GM19238 (cell line): ENCODE results near the gene MRGPRF.

ENCODE experiments used
- DNase-seq: peaks from one replicate; pipeline ENCODE4 v3.0.0; 2011; ENCODE audit warnings: low spot score; ENCODE audit not compliant: insufficient read length

The MRGPRF gene, protein sequence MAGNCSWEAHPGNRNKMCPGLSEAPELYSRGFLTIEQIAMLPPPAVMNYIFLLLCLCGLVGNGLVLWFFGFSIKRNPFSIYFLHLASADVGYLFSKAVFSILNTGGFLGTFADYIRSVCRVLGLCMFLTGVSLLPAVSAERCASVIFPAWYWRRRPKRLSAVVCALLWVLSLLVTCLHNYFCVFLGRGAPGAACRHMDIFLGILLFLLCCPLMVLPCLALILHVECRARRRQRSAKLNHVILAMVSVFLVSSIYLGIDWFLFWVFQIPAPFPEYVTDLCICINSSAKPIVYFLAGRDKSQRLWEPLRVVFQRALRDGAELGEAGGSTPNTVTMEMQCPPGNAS

DNA sequence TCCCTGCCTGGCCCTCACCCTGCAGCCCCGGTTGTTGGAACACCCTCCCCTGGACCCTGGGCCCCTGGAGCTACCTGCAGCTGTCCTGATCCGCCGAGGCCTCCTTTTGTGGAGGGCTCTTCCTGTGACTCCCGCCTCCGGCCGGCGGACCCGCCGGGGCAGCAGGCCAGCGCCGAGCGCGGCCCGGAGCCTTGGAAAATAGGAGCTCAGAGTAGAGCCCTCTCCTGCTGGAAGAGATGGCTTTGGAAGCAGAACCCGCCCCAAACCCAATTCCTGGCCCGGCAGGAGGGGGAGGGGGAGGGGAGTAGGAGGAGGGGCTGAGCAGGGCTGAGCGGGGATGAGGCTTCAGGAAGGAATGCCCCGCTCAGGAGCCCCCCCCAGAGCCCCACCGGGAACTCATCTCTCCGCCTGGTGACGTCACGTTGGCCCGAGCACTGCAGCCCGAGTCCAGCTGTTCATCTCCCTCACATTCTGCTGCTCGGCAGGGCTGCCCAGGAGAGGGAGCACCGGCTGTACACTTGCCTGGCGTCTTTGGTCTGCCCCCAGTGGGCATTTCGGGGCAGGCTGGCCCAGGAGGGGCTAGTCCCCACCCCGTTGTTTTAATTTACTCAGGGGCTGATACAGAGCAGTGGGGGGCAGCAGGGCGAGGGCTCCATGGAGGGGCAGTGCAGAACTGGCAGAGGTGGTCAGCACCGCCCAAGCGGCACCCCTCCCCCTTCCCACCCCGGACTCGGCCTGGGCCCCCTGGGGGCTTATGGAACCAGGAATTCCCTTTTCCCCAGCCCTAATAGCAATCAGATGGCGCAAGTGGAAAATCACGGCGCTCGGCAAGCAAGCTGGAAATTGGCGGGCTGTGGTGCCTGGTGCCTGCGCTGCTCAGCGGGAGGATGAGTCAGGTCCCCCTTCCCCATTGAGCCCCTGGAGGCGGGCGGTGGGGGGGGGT is at the start of gene MRGPRF:
MRGPRF (minus strand) TSS at position 238 of the 943 bp plus-strand sequence. CDS start 3,345 bp downstream, outside the sequence.
- no peak for DNase-seq

DNA sequence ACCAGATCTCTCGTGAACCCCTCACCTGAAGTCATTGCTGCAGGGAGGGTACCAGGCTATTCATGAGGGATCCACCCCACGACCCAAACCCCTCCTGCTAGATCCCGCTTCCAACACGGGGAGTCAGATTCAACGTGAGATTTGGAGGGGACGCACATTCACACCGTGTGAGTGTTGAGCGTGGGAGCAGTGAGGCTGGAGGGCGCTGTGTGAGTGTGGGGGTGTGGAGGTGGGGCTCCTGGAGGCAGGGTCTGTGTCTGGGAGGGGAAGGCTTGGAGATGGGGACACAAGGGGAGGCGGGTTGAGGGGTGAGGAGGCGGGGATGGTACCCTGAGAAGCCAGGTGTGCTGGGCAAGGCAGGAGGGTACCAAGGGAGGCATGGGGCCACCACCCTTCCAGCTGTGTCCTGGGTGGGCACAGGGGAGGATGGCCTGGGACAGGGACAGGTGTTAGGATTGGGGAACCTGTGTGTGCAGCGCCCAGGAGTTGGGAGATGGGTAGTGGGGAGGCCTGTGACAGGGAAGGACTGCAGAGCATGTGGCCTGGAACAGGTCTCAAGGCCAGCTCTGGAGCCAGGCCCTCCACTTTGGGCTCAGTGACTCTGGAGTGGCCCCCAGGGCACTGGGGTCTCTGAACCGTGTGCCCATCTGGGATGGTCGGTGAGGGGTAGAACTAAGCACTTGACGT is 49.3 kb upstream of the MRGPRF start:
- DNase-seq: no peak

DNA sequence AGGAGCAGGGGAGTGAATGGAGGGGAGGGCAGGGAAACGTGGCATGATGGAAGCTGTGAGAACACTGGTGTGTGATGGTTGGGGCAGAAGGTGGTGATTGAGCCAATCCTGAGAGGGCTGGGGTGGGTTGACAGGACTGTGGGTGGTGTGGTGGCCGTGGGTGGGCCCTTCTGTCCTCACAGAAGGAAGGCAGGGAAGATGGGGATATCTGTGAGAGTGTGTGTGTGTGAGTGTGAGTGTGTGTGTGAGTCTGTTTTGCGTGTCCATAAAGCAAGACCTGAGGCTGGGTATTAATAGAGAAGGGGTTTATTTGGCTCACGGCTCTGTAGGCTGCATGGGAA is 48.6 kb upstream of the MRGPRF start:
- no peak for DNase-seq

DNA sequence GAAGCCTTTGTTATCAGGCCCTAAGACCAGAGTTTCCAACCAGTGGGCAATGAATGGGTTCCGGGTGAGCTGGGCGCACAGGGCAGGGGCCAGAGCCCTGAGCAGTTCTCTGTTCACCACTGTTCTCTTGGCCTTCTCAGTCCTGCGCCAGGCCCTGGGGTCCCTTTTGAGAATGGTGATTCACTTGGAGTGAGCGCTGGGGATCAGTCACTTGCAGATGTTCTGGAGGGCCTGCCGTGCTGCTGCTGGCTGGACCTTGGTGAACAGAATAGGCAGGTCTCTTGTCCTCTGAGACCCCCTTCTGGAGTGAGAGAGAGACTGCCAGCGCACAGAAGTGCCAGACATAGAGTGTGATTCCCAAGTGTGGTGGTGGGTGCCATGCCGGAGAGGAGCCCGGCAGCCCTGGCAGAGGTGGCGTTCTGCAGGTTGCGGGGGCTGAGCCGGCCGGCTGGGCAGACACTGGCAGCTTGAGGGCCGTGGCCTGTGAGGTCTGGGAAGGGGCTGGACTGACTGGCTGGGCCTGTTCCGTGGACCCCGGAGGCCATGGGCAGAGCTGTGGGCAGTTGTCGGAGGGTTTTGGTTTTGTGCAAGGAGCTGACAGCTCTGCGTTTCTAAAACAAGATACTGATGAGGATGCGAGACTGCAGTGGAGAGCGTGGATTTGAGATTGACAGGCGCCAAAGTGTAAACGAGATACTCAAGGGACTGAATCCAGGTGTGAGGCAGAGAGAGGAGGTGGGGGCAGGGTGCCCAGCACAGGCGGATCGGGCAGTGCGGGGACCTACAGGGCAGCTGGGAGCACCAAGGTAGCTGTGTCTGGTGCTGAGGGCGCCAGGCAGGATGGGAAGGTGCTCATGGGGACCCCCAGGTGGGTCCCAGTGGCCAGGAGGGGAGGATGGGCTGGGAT is 48.0 kb upstream of the MRGPRF start:
- DNase-seq: no peak

DNA sequence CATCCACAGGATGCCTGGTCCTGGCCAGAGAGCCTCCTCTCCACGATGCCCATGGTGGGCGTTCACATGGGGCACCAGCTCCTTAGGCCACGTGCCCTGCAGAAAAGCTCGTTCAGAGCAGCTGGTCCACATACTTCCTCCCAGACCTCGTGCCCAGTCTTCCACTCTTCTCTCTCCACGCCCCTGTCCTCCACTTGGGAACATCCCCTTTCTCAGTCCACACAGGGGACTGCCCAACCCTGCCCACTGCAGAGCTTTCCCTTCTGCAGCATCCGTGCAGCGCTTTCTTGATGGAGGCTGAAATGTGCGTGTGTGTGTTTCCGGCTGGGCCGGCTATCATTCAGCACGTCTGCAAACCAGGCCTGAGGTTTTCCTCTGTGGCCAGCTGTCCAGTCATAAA is 46.9 kb upstream of the MRGPRF start:
- no peak for DNase-seq

DNA sequence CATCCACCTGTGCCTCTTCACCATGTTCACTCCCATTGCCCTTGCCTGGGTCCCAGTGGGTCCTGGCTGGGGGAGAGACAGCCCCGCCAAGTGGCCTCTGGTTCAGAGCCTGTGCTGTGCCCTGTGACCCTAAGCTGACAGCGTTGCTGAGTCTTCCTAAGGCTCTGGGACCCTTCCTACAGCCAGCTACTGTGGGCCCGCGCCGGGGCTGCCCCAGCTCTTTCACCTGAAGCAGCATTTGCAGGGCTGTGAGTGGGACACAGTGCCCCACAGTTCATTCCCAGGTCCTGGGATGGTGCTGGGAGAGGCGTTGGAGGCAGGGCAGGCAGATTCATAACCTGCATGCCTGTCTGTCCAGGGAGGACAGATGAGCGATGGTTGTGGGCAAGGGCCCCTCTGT is 46.4 kb upstream of the MRGPRF start:
- no peak for DNase-seq

DNA sequence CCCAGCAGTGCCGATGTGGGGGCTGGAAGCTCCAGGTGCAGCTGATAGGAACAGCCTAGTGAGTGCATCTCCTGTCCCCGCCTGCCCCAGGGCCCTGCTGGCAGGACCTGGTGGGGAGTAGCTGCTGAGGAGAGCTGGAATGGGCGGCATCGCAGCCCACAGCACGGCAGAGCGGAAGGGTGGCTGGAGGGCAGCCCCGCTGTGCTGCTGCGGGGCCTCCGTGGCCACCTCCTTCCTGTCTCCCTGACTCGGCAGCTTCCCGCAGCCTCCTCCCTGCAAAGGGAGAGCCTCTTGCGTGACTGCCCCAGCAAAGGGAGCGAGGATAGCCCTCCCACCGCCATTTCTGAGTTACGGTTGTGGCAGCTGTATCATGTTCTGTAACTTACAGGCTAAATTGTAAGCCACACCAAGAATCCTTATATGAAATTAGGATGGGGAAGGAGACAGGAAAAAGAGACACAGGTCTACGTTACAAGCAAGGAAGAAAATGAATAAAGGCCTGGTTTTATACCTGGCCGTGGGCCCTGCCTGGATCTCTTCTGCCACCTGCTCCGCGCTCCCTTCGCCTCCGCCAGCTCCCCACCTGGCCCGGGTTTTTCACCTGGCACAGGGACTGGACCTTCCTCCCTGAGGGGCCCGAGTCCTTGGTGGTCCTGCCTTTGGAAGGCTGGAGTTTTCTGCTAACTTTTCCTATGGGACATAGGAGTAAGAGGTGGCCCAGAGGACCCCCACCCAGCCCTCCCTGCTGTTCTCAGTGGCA is 45.6 kb upstream of the MRGPRF start:
- DNase-seq: no peak

DNA sequence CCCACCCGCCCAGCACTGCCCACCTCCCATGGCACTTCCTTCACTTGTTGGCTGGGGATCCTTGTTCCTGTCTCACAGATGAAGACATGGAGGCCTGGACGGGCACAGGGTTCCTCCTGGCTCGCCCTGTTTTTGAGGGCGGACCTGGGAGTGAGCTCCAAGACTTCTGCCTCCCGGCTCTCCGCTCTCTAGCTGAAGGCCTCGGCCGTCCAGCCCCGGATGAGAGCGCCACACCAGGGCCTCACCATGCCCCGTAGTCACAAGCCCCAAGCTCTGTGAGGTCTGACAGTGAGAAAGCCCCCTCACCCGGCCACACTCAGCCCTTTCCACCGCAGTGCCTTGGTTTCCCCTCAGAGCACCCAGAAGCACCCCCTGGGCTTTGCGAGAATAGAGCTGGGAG is 44.8 kb upstream of the MRGPRF start:
- DNase-seq: no peak

DNA sequence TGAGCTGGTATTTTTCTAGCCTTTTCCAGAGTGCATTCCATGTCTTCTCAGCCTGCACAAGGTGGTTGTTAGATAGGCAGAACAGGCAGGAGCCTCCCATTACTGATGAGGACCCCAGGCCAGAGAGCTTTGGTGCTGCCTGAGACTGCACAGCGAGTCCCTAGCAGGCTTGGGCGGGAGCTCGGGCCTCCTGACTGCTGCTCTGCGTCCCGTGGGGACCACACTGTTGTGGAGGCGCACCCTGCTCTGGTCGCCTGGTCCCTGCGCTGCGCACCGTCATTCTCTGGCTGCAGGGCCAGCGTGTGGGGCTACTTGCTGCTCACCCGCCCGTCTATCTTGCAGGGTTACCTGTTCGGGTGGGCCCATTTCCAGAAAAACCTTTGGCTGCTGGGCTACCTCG is 44.2 kb upstream of the MRGPRF start:
- no peak for DNase-seq

DNA sequence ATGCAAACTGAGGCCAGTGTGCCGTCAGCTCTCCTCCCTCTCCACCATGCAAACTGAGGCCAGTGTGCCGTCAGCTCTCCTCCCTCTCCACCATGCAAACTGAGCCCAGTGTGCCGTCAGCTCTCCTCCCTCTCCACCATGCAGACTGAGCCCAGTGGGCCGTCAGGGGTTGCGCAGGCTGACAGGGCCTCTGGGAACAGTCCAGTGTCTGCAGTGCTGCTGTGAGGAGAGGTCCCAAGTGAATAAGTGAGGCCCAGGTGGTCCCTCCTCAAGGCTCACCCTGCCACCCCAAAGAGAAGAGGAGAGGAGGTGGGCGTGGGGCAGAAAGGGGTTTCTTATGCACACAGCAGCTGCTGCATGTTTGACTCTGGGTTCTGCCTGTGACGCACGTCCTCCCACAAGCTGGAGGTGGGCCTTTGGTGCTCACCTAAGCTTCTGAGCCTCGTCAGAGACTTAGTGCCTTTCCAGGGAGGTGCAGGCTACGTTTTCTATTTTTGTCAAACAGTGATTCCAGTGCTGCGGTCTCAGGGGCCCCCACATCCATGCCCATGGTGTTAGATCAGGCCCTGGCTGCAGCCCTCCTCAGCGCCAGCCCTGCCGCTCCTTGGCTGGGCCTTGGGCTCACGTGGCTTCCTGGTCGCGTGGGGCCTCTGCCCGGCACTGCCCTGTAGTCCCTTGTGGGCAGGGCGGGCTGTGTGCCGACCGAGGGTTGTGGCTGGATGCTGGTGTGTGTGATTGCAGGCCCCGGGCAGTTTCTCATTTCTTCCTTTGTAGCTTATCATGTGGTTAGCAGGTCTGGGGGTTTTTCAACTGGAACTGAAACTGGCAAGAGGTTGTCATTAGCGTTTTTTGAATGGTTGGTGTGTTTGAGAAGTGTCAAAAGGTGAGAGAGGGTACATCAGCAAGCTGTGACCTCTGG is 42.8 kb upstream of the MRGPRF start:
- peak; percentile 77 for DNase-seq

DNA sequence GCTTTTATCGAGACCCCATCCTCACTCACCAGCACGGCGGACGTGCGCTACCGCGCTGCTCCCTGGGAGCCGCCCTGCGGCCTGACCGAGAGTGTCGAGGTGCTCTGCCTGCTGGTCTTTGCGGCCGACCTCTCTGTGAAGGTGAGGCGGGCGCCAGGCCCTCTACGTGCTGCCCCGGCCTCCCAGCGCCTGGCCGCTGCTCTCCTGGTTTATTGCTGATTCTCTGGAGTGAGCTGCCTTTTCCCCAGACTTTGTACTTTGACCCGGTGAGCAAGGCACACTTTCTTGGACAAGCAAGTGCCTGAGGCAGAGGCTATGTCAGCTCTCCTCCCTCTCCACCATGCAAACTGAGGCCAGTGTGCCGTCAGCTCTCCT is 42.2 kb upstream of the MRGPRF start:
- no peak for DNase-seq

DNA sequence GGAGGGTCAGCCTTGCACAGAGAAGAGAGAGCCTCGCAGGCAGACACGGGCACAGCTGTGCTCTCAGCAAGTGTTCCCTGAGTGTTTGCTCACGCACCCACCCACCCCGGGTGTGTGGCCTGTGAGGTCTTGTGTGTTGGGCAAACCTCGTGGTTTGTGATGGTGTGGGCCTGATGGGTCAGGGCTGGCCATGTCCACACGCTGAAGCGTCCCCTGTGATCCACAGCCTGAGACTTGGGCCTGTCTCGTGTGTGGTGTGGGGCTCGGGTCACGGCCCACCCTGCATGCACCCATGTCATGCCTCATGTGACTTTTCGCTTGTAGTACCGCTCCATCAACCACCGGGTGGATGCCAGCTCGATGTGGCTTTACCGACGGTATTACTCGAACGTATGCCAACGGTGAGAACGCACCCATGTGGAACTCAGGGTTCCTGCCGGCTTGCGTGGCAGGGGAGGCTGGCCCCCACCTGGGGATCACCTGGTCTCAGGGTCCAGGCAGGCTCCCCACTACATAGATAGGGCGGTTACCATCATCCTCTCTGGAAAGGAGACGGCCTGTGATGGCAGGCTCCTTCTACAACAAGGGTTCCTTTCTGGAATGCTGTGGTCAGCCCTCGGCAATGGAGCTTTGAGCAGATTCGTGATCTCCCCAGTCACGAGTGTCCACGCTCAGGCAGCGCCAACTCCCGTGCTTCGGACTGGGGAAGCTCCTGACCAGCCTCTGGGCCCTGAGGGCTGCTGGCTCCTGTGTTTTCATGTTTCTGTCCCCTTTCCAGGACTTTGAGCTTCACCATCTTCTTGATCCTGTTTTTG is 41.6 kb upstream of the MRGPRF start:
- no peak for DNase-seq

DNA sequence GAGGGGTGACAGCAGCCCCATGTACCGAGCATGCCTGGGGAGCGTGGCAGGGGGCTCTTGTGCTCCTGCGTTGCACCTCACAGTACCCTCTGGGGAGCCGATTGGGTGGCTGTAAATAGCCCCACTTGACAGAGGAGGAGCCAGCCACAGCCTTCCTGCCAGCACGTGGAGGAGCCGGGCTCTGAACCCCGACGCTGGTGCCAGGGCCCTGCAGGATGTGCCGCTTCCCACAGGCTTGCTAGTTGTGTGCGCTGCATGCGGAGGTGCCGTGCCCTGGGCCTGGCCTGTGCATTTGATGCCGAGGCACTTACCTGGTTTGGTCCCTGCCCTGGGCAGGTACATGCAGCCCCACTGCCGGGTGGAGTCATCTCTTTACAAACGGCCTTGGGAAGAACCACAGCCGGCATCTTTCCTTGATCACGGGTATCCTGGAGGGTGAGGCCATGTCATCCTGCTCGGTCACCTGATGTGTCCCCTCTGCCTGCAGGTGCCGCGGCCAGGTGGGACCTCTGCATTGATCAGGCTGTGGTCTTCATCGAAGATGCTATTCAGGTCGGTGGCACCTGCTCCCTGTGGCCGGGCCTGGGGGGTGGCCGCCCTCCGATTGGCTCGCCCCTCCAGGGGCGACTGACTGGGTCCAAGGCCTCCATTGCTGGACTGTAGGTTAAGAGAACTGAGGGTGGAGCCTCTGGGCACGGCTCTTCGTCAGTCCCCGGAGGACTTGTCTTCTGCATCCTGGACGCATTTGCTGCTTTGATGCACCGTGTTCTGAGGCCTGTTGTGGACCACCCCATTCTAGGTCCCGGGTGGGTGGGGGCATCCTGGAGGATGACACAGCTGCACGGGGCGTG is 40.7 kb upstream of the MRGPRF start:
- no peak for DNase-seq

DNA sequence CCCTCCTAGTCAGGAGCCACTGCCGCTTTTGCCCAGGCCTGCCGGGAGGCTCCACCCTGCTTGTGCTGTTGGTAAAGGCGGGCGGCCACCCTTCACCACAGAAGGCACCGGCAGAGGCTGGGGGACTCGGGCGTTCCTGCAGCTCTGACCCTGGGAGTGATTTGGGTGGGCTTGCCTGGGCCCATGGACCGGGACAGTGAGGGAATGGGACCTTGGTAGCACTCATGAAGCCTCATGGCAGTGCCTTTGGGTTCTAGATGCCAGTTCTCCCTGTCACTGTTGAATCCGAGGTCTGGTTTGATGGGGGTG is 40.1 kb upstream of the MRGPRF start:
- DNase-seq: no peak

DNA sequence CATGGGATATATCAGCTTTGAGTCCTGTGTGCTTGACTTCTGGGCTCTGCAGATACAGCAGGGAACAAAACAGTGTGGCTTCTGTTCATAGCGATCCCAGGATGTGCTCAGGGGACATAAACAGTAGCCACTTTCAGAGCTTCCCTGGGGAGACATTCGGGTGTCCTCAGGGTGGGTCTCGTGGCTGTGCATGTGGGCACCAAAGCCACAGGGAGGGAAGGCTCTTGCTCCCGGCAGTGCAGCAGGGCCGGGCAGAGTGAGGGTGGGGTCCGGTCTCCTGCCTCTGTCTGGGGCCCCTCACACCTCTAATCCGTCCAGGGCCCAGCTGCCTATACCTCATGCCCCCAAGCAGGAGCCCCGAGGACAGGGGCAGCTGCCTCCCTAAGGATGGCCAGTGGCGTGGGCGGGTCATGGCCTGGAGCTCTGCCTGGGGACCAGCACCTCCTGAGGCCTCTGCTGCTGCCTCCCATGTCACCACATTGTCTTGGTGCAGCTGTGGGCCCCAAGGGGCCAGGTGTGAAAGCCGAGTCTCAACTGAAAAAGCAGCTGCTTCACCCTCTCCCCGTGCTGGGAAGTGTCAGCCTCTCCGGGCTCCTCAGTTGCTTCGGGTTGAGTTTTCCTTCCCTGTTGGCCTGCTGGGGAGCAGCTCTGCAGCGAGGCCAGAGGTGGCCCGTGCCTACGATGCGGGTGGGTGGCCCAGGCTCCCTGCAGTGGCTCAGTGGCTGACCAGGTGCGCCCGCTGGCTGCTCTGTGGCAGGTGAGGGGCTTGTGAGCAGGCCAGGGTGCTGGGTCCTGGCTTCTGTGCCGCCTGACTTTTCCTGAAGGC is 39.5 kb upstream of the MRGPRF start:
- no peak for DNase-seq

DNA sequence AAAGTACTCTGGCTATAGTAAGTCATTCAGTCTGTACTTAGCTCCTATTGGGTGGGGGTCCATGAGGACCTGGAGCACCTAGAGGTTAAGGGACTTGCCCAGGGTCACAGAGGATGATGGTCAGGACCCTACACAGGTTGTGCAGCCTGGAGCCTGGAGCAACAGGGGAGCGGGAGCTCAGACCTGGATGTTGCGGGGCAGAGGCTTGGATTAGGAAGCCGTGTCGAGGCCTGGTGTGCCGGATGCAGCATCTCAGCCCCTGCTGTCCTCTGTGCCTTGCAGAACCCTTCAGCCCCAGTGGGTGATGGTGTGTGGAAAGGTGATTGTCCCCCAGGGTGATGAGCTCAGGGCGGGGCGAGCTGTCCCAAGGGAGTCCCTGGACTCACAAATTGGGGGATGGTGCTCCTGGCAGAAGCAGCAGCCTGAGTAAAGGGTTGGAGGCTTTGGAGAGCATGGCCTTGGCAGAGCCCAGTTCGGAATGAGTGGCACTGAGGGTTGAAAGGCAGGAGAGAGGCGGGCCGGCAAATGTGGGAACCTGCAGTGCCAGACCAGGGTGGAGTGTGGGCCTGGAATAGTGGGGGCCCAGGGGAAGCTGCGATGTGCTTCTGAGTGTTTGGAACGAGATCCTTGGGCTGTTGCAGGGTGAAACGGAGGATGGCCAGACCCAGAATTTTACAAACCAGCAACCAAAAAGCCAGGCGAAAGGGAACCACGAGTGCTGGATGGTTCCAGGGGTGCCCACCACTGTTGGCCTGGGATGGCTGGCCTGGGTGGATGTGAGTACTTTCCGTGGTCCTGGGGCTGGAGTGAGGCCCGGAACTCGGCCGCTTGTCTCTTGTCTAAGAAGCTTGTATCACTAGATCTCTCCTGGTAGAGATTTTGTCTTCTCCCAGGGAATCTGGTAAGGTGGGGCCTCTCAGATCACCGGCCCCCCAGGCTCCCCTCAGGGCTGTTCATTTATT is 38.6 kb upstream of the MRGPRF start:
- no peak for DNase-seq
